Inflammatory macrophage treated with lipopolysaccharide for 1 hour (primary cell): ENCODE results near the gene CACNB3.
"Not testable (repeated sequence)": the region's sequence is repeated elsewhere in the genome, so short reads cannot be mapped to it uniquely, and the experiment has no call there.

Source experiments
- DNase-seq, 2 donors: peaks; one replicate each; pipeline ENCODE4 v3.0.0-alpha.2; 2020 to 2022

The CACNB3 gene

DNA sequence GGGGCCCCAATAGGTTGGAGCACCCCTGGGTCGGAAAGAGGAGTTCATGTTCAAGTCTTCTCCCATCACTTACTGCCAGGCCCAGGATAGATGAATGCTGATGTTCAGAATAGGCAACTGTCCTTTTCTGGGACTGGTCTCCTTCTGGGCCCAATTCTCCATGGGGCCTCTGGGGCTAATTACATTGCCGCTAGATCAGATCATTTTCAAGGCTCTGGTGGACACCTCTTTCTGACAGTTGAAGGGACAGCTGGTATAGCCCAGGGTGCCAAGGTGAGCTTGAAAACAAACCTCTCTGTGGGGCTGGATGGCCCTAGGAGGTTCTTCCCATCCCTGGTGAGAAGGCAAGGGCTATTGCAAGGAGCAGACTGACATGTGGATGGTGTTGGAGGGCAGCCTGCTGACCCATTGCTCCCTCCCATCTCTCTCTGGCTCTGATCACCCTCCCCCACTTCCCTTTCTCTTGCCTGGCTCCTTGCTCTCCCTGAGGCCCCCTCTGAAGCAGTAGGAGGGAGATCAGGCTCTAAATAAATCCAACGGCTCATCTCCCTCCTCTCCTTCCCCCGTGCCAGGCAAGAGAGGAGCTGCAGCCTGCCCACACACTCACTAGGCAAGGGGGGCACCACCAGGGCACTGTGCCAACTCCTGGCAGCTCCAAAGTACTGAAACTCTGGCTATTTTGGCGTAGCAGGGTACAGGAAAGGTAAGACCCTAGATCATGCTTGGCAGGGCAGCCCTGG, 1.9 kb downstream of the CACNB3 start:
- no peak for DNase-seq

DNA sequence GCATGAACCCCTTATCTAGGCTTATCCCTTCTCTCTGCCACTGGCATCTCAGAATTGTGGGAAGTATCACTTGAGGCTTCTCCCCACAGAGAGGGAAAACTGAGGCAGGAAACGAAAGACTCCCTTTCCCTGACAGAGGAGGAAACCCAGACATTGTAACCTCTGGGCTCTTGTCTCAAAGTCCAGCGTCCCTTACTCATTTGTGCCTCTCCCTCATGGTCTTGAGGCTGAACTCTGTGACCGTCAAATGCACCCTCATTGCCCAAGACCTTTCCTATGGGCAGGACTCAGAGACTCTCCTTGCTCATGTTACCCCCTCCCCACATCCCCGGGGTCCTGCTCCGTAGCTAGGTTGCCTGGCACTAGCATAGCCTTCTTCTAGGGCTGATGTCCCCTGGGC, 3.8 kb downstream of the CACNB3 start:
- DNase-seq: no peak

DNA sequence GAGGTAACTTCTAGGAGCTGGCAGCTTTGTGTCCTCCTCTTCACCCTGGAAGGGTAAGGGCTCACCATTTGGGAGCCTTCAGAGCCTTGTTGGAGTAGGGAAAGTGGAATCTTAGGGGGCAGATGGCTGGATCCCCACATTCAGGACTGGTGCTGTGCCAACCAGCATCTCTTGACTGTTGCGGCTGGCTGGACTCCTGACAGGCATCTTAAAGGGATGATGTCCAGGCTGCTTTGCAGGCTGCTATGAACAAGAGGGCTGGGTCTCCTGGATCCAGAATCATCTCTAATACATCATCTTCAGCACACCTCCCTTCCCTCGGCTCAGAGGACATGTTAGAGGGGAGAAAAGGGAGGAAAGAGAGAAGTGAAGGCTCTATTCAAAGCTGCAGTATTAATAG, 4.4 kb downstream of the CACNB3 start:
- no peak for DNase-seq

DNA sequence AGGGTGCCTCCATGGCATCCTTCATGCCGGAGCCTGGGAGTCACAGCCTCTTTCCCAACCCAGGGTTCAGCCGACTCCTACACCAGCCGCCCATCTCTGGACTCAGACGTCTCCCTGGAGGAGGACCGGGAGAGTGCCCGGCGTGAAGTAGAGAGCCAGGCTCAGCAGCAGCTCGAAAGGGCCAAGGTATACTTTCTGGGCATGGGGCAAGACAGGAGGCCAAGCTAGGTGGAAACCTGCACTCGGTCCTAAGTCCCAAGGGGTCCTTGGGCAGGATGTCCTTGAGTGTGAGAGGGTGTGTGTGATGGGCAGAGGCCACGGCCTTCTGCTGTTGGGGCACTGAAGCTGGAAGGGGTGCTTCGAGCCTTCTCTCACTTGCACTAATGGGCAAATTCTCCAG, 5.0 kb downstream of the CACNB3 start:
- DNase-seq: no peak

DNA sequence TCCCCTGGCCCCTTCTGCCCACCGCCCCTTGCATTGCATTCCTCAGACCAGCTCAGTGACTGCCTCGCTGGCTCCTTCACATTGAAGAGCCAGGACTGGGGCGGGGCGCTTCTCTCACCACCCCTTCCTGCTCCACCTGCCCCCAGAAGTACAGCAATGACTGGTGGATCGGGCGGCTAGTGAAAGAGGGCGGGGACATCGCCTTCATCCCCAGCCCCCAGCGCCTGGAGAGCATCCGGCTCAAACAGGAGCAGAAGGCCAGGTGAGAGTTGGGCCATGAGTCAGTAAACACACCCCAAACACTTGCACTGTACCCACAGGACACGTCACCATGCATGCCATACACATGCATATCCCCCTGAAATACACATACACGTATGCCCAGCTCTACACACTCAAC, 5.8 kb downstream of the CACNB3 start:
- DNase-seq: no peak

DNA sequence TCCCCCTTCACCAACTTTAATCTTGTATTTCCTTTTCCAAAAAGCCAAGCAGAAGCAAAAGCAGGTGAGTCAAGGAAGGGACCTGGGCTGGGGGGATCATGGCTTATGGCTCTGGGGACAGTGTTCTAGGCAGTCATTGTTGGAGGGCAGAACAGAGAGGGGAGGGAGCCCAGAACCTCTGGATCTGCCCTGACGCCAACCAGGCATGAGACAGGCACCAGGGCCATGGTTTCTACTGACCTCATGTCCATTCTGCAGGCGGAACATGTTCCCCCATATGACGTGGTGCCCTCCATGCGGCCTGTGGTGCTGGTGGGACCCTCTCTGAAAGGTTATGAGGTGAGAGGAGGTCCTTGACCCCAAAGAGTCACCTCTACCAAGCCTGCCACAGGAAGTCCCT, 6.6 kb downstream of the CACNB3 start:
- DNase-seq: no peak

DNA sequence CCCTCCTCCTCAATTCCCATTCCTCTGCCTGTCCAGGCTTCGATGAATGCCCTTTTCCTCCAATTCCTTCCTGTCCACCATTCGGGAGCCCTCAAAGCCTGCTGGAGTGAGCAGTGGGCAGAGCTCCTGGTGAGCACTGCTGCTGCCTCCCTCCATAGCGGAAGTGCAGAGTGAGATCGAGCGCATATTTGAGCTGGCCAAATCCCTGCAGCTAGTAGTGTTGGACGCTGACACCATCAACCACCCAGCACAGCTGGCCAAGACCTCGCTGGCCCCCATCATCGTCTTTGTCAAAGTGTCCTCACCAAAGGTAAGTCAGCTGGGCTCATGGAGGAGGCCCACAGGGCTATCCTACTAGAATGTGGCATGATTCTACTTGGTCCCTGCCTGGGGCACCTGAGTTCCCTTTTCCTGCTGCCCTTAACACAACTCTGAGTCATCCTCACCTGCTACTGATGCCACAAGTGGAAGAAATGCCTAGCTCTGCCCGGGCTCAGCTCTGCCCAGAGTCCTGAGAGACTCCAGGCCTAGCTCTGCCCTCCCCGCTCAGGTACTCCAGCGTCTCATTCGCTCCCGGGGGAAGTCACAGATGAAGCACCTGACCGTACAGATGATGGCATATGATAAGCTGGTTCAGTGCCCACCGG, 8.0 kb downstream of the CACNB3 start:
- DNase-seq: no peak

DNA sequence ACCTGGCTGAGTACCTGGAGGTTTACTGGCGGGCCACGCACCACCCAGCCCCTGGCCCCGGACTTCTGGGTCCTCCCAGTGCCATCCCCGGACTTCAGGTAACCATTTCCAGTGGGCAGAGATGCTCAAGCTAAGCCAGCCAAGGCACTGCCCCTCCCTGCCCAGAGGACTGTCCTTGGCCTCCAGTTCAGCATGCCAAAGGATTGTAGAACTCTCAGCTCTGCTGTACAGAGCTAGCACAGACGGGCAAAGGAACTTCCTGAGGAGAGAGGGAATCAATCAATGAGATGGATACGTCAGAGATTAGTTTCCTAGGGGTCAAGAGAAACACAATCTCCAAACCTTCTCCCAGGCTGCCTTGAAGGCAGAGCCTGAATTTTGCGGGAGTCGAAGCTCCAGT, 8.7 kb downstream of the CACNB3 start:
- DNase-seq: no peak

DNA sequence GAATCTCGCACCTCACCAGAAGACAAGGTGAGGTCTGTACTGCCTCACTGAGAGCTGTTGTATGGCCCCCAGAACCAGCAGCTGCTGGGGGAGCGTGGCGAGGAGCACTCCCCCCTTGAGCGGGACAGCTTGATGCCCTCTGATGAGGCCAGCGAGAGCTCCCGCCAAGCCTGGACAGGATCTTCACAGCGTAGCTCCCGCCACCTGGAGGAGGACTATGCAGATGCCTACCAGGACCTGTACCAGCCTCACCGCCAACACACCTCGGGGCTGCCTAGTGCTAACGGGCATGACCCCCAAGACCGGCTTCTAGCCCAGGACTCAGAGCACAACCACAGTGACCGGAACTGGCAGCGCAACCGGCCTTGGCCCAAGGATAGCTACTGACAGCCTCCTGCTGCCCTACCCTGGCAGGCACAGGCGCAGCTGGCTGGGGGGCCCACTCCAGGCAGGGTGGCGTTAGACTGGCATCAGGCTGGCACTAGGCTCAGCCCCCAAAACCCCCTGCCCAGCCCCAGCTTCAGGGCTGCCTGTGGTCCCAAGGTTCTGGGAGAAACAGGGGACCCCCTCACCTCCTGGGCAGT, 9.3 kb downstream of the CACNB3 start:
- DNase-seq: no peak

DNA sequence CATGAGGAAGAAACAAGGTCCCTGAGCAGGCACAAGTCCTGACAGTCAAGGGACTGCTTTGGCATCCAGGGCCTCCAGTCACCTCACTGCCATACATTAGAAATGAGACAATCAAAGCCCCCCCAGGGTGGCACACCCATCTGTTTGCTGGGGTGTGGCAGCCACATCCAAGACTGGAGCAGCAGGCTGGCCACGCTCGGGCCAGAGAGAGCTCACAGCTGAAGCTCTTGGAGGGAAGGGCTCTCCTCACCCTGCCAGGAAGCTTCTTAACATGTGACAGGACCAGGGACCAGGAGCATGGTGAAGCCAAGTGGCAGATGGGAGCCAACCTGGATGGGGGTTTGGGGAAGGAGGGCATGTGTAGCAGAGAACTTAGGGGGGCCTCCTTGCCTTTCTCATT, 10.0 kb downstream of the CACNB3 start:
- DNase-seq: no peak

DNA sequence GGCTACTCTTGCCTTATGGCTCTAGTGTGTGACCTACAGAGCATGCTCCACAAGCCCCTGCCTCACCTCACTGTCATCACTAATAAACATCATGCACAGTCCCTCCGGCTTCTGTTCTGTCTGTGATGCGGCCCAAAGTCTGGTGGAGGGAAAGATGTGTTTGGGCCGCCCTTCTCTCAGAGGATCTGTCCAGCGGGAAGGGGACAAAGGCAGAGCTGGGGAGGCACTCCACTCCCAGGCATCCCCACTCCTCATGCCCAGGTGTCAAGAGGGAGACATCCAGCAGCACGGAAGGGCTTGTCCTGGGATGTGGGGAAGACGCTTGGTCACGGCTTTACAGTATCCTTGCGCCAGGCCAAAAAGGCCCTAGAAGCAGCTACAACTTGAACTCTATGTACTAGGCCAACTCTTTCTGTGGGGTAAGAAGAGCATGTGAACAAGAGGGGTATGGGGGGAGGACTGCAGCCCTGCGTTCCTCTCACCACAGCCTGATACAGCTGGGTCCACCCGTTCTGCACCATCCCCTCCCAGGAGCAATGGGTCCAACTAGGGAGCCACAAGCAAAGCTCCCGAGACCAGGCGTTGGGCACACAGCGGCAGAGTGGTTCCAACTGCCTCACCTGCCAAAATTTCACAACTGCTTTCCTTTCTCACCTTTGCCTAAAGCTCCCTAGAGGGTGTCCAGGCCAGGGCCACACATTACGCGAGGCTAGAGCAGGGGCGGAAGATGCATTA, 10.7 kb downstream of the CACNB3 start:
- no peak for DNase-seq

DNA sequence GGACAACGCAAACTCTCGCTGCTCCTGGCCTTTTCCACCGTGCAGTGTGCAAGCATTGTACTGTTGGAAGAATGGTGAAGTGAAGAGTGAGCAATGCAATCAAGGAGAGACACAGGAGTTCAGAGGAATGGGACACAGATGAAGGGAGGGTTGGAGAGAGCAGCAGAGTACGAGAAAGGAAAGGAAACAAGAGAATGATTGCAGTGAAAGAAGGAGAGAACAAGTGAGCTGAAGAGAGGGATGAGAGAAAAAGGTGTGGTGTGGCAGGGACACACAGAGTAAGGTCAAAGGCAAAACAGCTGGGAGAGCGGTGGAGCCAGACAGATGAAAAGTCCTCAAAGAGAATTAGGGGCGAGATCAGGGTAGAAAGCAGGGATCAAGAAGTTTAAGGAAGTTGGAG, 13.0 kb downstream of the CACNB3 start:
- DNase-seq: no peak

DNA sequence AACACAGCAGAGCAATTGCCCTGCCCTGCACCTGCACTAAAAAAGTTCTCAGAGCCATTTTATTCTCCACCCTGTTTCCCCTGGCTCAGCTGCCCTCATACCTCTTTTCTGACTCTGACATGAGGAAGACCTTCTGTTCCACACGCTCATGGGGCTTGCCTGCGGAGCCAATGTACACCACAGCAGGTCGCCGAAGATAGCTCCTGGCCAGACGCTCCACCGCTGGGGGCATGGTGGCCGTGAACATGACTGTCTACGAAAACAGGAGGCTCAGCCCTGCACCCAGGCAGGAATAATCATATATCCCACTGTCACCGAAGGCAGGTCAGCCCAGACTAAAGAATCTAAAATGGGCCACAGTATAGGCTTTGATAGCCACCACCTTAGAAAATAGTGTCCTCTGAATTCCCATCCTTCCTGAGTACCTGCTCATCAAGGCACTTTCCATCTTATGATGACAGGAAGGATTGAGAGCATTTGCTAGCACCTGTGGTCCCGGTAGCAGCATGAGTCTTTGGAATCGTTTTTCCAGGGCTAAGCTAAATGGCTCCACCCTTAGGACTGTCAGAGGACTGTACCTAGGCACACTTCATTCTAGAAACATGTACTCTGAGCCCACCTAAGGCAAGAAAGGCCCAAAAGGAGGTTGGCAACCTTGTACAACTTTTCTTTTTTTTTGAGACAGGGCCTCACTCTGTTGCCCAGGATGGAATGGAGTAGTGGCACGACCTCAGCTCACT, 14.2 kb downstream of the CACNB3 start:
- no peak for DNase-seq

DNA sequence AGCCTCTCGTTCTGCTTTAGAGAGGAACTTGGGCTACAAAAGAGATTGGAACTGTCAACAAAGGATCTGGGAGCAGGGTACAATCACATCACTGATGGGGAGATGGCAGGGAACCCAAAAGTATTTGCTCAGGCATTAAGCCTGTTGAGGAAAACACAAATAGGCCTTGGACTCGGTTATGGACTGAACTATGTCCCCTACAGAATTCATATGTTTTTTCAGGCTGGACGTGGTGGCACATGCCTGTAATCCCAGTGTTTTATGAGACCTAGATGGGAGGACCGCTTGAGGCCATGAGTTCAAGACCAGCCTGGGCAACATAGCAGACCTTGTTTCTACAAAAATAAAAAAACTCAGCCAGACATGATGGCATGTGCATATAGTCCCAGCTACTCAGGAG, 19.8 kb downstream of the CACNB3 start:
- DNase-seq: no peak

DNA sequence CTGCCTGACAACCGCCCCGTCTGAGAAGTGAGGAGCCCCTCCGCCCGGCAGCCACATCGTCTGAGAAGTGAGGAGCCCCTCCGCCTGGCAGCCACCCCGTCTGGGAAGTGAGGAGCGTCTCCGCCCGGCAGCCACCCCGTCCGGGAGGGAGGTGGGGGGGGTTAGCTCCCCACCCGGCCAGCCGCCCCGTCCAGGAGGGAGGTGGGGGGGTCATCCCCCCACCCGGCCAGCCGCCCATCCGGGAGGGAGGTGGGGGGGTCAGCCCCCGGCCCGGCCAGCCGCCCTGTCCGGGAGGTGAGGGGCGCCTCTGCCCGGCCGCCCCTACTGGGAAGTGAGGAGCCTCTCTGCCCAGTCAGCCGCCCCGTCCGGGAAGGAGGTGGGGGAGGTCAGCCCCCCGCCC, 23.7 kb downstream of the CACNB3 start:
- not testable (repeated sequence) for DNase-seq

DNA sequence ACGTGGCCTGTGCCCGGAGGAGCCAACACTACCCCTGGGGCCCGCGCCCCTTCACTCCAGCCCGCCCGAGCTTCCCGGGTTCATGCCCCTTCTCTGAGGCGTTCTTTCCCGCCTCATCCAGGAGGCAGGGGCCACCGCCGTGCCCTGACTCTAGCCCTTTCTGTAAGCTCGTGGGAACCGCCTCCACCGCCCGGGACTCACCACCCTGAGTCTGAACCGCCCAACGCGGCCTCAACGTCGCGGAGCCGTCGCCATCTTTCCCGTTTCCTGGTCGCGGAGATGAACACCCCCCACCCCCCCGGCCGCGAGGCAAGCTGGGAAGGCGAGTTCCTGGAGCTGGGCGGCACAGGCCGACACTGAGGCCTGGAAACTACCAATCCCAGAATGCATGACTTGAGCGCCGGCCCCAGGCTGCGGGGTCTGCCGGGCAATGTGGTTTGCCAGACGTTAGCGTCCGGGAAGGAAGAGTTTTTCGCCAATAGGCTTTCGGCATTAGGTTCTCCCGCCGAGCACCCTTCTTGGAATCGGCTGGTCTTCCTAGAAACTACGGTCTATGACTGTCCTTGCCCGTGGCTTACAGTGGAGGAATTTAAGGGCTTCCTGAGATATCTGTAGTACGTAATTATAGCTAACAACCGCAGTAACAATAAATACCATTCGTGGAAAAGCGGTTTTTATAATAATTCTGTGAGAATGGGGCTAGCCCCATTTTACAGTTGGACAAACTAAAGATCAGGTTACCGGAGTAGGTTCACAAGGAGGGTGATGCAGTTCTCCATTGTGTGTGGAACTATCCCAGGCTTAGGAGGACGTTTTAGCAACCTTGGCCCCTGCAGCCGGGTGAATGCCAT, 33.8 kb downstream of the CACNB3 start, which contains the start of gene DDX23:
Gene DDX23, minus strand, starts transcription at position 281 of the 851 bp plus-strand sequence. CDS start 6,381 bp downstream, outside the sequence.
- peak; percentile 96 to 97 for DNase-seq

DNA sequence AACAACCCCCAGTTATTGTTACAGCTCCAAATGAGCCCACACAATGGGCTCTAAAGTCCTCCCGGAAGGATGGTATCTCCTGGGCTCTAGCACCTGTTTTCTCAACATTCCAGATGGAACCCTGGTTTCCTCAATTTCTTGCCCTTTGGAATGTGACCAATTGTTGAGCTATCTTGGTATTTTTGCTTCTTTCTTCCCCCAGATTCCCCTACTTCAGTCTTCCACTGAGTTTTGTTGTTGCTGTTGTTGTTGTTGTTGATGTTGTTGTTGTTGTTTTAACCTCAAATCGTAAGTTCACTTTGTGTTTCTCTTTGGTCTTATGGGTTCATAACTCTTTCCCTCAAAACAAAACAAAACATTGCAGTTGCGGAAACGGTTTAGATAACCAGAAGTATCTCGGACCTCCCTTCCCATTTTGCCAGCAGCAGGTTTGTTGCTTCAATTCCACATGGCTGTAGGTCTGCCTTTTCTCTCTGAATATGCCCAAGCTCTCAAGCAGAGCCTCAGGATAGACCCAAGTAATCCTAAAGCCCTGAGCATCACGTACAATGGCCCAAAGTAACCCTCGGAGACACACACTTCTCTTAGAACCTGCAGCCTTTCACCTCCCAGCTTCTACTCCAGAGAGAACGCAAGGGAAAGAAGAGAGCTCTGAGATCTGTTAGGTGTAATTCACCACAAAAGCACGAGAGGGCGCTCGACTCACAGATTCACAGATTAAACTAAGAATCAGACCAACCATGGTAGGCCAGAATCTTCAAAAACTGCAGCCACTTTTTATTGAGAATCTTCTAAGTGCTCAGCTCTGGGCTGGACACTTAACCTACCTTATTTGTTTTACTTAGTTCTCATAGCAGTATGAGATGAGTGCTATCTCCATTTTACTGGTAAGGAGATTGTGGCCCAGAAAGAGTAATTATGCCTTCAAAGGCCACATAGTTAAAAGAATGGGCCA, 34.7 kb downstream of the CACNB3 start:
- peak; percentile 77 to 100 for DNase-seq

DNA sequence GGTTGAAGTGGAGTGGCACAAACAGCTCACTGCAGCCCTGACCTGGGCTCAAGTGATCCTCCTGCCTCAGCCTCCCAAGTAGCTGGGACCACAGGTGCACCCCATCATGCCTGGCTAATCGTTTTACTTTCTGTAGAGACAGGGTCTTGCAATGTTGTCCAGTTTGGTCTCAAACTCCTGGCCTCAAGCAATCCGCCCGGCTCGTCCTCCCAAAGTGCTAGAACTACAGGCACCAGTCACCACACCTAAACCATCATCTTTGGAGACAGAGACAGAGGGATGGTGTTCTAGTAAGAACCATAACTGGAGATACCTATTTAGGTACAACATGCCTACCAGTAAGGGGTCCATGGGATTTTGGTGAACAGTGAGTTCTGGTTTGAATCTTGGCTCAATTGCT, 36.2 kb downstream of the CACNB3 start:
- no peak for DNase-seq

DNA sequence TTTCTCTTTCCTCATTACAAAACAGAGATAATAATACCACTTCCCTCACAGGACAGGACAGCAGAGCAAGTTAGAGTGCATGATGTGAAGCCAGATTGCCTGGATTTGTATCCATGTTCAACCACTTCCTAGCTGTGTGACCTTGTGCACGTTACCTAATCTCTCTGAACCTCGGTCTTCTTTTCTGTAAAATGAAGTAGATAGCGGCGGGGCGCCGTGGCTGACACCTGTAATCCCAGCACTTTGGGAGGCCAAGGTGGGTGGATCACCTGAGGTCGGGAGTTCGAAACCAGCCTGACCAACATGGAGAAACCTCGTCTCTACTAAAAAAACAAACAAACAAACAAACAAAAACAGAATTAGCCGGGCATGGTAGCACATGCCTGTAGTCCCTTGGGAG, 36.6 kb downstream of the CACNB3 start:
- not testable (repeated sequence) for DNase-seq

DNA sequence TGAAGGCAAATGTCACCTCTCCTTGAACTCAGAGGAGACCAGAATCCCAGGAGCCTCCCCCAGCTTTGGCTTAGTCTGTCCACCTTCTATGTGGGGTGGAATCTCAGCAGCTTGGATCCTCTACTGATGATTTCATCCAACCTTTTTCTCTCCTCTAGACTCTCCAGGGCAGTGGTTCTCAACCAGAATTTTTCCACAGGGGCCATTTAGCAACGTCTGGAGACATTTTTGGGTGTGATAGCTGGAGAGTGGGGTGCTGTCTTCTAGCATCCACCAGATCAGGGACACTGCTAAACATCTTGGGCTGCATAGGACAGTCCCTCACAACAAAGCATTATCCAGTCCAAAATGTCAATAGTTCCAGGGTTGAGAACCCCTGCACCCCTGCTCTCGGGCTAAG, 38.1 kb downstream of the CACNB3 start:
- no peak for DNase-seq
